ENCODE results near the gene MAOB.

The MAOB gene

DNA sequence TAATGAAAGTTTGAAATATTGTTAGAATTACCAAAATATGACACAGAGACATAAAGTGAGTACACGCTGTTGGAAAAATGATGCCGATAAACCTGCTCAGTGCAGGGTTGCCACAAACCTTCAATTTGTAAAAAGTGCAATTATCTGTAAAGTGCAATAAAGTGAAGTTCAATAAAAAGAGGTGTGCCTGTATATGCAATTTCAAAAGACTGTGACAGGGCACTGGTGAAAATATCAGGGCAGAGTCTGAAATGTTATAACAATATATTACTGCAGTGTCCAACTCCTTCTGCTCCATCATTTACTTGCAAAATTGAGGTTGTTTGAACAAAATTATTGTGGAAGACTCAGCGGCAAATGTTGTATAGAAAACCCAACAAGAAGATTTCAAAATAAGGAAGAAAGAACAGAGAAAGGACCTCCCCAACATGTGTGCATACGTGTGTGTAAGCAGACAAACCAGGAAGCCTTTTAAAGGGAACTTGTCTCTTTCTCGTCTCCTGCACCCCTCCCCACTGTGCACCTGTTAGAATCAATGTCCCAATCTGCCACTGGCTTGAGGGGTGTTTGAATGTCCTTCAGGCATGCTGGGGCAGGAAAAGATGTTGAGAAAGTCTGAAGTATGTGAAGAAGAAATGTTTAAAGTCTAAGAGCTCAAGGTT lies 96.2 kb downstream of the MAOB start:
- H3K4me1 ChIP-seq, result no peaks in the 10 kb centered on the region
- no peak overlapping the region for H3K4me3 ChIP-seq
- H3K36me3 ChIP-seq (replicated peaks), result no peaks in the 10 kb centered on the region
- H3K9me3 ChIP-seq, result no peaks in the 10 kb centered on the region
- DNase-seq (ENCODE audit: low spot score in 2 of 2), result no peak
- in situ Hi-C loops (cut with MboI; ENCODE audit: low sequenced_read_pairs), result no loop called here
- H3K27me3 ChIP-seq (ENCODE audit: low read depth), result no peaks in the 10 kb centered on the region

DNA sequence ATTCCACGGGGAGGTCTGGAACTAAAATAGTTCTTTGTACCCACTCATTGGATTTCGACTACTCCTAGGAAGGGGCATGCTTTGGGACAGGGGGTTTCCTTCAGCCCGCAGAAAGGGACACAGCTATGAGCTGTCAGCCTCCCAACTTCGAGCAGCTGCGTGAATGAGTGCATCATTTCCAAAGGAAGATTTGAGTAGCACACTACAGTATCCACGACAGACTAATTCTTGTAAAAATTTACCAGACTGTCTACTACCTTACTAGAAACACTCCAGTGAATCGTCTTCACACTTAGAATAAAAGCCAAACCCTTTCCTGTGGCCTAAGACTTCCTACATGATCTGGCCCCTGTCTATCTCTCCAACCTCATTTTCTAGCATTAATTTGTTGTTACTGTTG lies 124.2 kb downstream of the MAOB start:
- Histone ChIP-seq H3K27me3 (ENCODE audit: low read depth) (no peaks in the 10 kb centered on the region), H3K9me3 (no peaks in the 10 kb centered on the region), H3K4me3 (no peak overlapping the region), H3K4me1 (no peaks in the 10 kb centered on the region), H3K36me3 (replicated peaks) (no peaks in the 10 kb centered on the region)
- in situ Hi-C loops (cut with MboI; ENCODE audit: low sequenced_read_pairs), result no loop called here
- no peak for DNase-seq (ENCODE audit: low spot score in 2 of 2)

DNA sequence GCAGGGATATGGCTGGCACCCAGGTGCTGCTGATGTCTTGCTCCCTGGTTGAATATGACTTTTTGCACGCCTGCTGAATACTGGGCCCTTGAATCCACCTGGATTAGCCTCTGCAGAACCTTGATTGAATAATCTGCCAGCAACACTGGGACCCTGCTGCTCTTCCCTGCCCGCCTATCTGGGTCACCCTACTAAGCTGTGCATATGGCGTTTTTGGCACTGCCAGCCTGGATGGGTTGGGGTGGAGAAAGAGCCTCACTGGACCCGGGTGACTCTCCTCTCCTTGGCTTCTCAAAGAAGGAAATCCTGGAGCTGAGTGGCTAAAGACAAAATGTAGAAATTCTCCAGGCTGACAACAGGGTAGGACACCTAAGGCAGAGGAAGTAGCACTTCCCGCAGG lies 126.2 kb downstream of the MAOB start:
- no peaks in the 10 kb centered on the region for H3K4me1 ChIP-seq
- no peak for DNase-seq (ENCODE audit: low spot score in 2 of 2)
- H3K9me3 ChIP-seq, result no peaks in the 10 kb centered on the region
- in situ Hi-C loops (cut with MboI; ENCODE audit: low sequenced_read_pairs), result no loop called here
- no peaks in the 10 kb centered on the region for H3K36me3 ChIP-seq (replicated peaks)
- no peak overlapping the region for H3K4me3 ChIP-seq
- no peaks in the 10 kb centered on the region for H3K27me3 ChIP-seq (ENCODE audit: low read depth)

DNA sequence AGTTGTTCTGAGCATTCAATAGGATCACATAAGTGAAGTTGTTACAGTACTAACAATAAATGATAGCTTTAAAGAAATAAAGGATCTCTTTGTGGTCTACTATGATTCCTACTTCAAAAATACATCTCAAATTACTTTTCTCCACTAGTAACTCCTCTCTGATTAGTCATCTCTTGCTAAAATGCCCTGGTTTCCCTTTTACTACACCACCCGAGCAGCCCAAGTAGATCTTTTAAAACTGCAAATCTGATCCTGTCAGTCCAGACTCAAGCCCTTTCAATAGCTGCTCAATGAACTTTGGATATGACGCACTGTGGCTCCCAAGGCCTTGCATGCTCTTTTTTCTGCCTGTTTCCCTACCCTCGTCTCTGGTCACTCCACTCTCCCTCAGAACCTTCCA lies 128.6 kb downstream of the MAOB start:
- H3K9me3 ChIP-seq, result no peaks in the 10 kb centered on the region
- H3K27me3 ChIP-seq (ENCODE audit: low read depth), result no peaks in the 10 kb centered on the region
- no peaks in the 10 kb centered on the region for H3K36me3 ChIP-seq (replicated peaks)
- H3K4me1 ChIP-seq, result no peaks in the 10 kb centered on the region
- in situ Hi-C loops (cut with MboI; ENCODE audit: low sequenced_read_pairs), result no loop called here
- no peak for DNase-seq (ENCODE audit: low spot score in 2 of 2)
- H3K4me3 ChIP-seq, result no peak overlapping the region

DNA sequence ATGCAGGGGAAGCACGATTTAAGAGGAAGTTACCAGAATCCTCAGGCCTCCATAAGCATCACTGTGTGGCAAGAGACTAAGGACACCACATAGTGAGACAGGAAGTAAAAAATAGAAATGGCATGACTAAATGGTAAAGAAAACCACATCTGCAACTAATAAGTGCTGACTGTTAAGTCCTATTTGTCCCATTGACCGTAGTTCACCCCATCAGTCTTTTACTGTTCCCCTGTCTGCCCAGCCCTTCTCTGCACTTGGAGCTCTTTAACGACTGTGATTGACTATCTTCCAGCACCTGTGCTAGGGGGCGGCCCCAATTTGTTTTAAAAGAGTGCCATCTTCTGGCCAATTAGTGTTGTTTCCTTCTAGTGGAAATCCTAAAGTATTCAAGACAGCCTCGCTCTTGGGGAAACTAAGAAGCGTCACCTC lies 132.0 kb downstream of the MAOB start:
- Histone ChIP-seq H3K9me3 (no peaks in the 10 kb centered on the region), H3K36me3 (replicated peaks) (no peaks in the 10 kb centered on the region), H3K4me3 (no peak overlapping the region), H3K4me1 (no peaks in the 10 kb centered on the region), H3K27me3 (ENCODE audit: low read depth) (no peaks in the 10 kb centered on the region)
- in situ Hi-C loops (cut with MboI; ENCODE audit: low sequenced_read_pairs), result no loop called here
- DNase-seq (ENCODE audit: low spot score in 2 of 2), result peak; percentile 65 to 83

DNA sequence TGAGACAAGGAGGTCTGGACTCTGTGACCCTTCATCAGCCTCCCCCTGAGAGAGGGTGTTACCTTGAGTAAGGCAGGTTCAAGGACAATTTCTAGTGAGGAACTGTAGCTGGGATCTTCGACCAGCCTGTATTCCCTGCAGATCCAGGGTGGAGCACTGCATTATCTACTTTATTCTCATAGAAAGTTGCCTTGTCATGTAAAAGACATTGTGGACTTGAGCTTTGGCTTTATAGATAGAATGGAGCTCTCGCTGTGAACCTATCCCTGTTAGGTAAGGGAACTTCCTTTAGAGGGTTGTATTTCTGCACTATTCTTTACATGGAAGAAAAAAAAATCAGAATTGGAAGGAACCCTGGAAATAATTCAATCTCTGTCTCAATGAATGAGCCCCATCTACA lies 134.8 kb downstream of the MAOB start:
- H3K4me3 ChIP-seq, result no peak overlapping the region
- no peaks in the 10 kb centered on the region for H3K9me3 ChIP-seq
- no peak for DNase-seq (ENCODE audit: low spot score in 2 of 2)
- no peaks in the 10 kb centered on the region for H3K27me3 ChIP-seq (ENCODE audit: low read depth)
- H3K4me1 ChIP-seq, result no peaks in the 10 kb centered on the region
- in situ Hi-C loops (cut with MboI; ENCODE audit: low sequenced_read_pairs), result loop anchor here (5.0 kb wide), 1 partner anchor 185 kb away; no protein-coding TSS in a partner anchor
- no peaks in the 10 kb centered on the region for H3K36me3 ChIP-seq (replicated peaks)

DNA sequence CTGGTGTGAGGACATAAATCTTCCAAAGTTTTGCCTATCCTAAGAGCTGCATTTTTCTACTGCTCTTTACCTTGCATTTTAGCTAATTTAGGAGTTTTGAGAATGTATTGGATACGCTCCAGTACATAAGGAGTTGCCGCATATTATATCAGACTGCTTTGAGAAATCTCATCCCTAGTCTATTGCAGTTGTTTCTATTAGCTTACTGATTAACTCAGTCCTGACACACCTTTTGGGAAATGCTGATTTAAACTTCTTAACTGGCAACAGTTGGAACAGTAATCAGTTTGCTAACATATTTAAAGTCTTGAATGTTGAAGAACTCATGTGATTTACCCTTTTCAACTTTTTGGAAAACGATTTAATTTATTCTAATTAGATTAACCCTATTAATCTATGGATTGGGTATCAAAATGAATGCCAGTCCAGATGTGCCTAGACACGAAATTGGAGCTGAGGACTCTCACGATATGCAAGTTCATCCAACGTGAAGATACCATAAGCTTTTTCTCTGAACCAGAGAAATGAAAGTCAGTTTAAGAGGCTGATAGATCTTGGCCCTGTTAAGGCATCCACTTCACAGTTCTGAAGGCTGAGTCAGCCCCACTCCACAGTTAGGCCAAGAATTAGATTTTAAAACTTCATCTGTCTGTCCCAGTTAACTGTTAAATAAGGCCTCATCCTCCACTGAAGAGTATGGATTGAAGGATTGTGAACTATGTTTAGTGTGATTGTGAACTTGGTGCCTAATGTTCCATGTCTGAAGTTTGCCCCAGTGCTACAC lies 136.1 kb downstream of the MAOB start:
- H3K36me3 ChIP-seq (replicated peaks), result no peaks in the 10 kb centered on the region
- no peaks in the 10 kb centered on the region for H3K9me3 ChIP-seq
- no peak for DNase-seq (ENCODE audit: low spot score in 2 of 2)
- in situ Hi-C loops (cut with MboI; ENCODE audit: low sequenced_read_pairs), result loop anchor here (5.0 kb wide), 1 partner anchor 184 kb away; no protein-coding TSS in a partner anchor
- H3K4me3 ChIP-seq, result no peak overlapping the region
- H3K27me3 ChIP-seq (ENCODE audit: low read depth), result no peaks in the 10 kb centered on the region
- no peaks in the 10 kb centered on the region for H3K4me1 ChIP-seq

DNA sequence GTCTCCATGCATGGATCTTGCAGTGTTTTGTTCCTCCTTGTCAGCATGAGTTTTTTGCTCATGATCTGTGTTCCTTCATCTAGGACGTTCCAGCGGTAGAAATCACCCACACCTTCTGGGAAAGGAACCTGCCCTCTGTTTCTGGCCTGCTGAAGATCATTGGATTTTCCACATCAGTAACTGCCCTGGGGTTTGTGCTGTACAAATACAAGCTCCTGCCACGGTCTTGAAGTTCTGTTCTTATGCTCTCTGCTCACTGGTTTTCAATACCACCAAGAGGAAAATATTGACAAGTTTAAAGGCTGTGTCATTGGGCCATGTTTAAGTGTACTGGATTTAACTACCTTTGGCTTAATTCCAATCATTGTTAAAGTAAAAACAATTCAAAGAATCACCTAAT lies 138.0 kb downstream of the MAOB start:
- no peaks in the 10 kb centered on the region for H3K4me1 ChIP-seq
- H3K9me3 ChIP-seq, result no peaks in the 10 kb centered on the region
- DNase-seq (ENCODE audit: low spot score in 2 of 2), result no peak
- H3K27me3 ChIP-seq (ENCODE audit: low read depth), result no peaks in the 10 kb centered on the region
- no peak overlapping the region for H3K4me3 ChIP-seq
- in situ Hi-C loops (cut with MboI; ENCODE audit: low sequenced_read_pairs), result no loop called here
- H3K36me3 ChIP-seq (replicated peaks), result no peaks in the 10 kb centered on the region

DNA sequence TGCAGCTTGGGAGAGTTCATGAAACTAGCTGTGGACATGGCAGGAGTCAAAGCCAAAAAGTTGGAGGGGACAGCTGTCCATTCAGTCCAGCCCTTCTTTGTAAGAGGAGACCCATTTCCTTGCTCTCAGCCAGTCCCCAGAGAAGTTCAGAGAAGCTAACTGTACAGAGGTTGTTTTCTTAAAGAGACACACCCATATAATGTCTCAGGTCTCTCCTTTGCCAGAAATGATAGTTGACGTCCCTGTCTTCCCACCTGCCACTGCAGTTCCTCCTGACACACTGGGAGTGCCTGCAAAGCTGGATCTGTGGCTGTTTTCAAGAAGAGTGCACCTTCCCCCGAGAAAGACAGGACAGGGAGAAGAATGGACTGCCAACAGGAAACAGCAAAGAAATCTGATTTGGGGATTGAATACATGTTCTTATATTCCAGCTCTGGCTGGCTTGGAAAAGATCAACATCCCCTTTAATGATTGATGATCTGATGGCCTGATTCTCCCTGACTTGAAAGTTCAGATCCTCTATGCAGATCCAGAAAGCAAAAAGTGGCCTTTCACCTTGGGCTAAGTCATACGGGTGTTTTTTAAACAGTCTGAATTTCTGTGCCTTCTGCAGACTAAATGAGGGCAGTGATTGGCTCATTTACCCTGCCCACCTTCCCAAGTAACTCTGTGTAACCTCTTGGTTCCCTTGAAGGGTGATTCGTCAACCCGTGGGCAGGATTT lies 139.0 kb downstream of the MAOB start:
- DNase-seq (ENCODE audit: low spot score in 2 of 2), result no peak
- Histone ChIP-seq H3K36me3 (replicated peaks) (no peaks in the 10 kb centered on the region), H3K9me3 (no peaks in the 10 kb centered on the region), H3K27me3 (ENCODE audit: low read depth) (no peaks in the 10 kb centered on the region), H3K4me1 (no peaks in the 10 kb centered on the region), H3K4me3 (no peak overlapping the region)
- in situ Hi-C loops (cut with MboI; ENCODE audit: low sequenced_read_pairs), result no loop called here

DNA sequence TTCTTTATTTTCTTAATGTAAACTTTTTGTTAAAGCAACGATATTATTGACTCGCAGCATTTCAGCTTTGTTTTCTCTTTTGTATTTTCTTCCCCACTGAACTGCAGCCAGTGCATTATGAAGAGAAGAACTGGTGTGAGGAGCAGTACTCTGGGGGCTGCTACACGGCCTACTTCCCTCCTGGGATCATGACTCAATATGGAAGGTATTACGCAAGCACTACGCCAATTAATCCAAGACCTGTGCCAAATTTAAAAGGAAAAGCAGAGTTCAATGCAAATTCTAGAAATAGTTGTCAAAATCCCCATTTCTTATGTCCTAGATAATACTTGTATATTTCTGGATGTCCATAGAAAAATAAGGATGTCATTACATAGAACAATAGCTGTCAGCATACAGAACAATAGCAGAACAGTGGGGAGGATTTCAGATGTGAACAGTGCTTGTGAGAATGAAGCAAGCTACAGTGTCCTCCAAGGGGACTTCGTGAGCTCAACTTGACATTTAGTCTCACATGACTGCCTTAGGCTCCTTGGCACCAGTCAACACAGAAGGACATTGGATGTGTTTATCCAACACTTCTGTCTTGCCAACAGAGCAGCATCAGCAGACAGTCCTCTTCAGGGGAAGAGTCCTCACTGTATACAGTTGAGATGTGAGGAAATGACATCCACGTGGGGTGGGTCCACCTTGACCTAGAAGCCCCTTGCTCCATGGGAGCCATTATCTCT lies 140.2 kb downstream of the MAOB start:
- Histone ChIP-seq H3K27me3 (ENCODE audit: low read depth) (no peaks in the 10 kb centered on the region), H3K4me1 (no peaks in the 10 kb centered on the region), H3K9me3 (no peaks in the 10 kb centered on the region), H3K36me3 (replicated peaks) (no peaks in the 10 kb centered on the region), H3K4me3 (no peak overlapping the region)
- in situ Hi-C loops (cut with MboI; ENCODE audit: low sequenced_read_pairs), result no loop called here
- no peak for DNase-seq (ENCODE audit: low spot score in 2 of 2)

DNA sequence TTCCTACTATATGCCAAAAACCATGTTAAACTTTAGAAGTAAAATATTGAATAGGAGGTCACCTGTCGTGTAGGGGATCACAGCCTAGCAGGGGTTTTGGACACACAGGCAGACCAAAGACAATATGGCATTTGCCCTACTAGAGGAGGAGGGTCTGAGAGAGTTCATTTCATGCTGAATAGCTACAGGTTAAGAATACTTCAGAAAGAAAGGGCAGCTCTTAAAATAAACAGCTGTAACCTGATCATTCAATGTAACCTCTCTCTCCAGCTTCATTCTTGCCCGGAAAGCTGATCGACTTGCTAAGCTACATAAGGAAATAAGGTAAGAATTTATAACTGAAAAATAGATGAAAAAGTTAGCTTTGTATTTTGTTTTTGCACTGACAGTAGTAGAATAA lies 146.3 kb downstream of the MAOB start:
- Histone ChIP-seq H3K36me3 (replicated peaks) (no peaks in the 10 kb centered on the region), H3K4me3 (no peak overlapping the region), H3K9me3 (no peaks in the 10 kb centered on the region), H3K27me3 (ENCODE audit: low read depth) (no peaks in the 10 kb centered on the region), H3K4me1 (no peaks in the 10 kb centered on the region)
- in situ Hi-C loops (cut with MboI; ENCODE audit: low sequenced_read_pairs), result no loop called here
- no peak for DNase-seq (ENCODE audit: low spot score in 2 of 2)

DNA sequence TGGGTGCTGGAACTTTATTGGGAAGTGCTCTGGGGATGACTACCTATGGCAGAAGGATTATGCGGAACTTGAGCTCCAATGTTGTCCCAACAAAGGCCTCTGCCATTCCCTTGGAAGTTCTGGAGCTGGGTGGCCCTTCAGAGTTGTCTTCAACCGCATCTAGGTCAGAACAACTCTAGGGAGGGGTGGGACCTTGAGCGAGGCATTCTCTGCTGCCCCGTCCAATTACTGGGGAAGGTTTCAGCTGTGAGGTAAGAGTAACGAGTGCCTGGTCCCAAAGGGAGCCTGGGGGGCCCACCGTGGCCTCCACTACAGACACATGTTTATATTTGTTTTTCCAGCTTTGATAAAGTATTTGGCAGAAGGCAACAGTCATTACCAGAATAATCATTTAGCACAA lies 146.7 kb downstream of the MAOB start:
- Histone ChIP-seq H3K4me3 (no peak overlapping the region), H3K27me3 (ENCODE audit: low read depth) (no peaks in the 10 kb centered on the region)
- in situ Hi-C loops (cut with MboI; ENCODE audit: low sequenced_read_pairs), result no loop called here

DNA sequence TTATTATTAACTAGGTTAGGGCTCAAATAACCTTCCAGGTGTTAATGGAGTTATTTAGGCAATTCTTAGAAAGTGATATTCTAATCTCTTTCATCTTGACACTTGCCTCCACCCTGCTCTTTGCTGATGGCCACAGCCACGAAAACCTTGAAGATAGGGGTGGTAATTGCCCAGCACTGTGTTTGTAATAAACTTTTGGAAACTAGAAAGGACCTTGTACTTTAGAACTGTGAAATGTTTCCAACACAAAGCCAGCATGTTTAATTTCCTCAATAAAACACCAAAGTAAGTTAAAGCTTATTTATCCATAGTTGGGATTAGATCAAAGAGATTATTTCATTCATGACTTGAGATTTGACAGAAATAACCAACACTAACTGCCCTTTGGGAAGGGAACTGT lies 147.8 kb downstream of the MAOB start:
- no peaks in the 10 kb centered on the region for H3K36me3 ChIP-seq (replicated peaks)
- no peaks in the 10 kb centered on the region for H3K9me3 ChIP-seq
- in situ Hi-C loops (cut with MboI; ENCODE audit: low sequenced_read_pairs), result no loop called here
- DNase-seq (ENCODE audit: low spot score in 2 of 2), result no peak
- H3K4me3 ChIP-seq, result no peak overlapping the region
- H3K27me3 ChIP-seq (ENCODE audit: low read depth), result no peaks in the 10 kb centered on the region
- no peaks in the 10 kb centered on the region for H3K4me1 ChIP-seq

More for the DNA sequence above, 146.7 kb downstream of the MAOB start:
- Histone ChIP-seq H3K9me3 (no peaks in the 10 kb centered on the region), H3K36me3 (replicated peaks) (no peaks in the 10 kb centered on the region), H3K4me1 (no peaks in the 10 kb centered on the region)
- DNase-seq (ENCODE audit: low spot score in 2 of 2), result no peak

All from HAP-1 (cell line).